Right lobe of liver (tissue), 4 donors: ENCODE measurements around the gene ZNF280A.

Source experiments
- CTCF ChIP-seq, 4 donors: fragments of 200-600 bp in 3 of 4; fragments of 450-650 bp in 1 of 4; IDR thresholded peaks; one replicate each; pipeline versions ENCODE4 v1.5.1 to v1.8.0; 2016 to 2022; ENCODE audit warnings: antibody characterized with exemption in 4 of 4, mild to moderate bottlenecking in 2 of 4
- POLR2A ChIP-seq: fragments of 450-650 bp; IDR thresholded peaks from one replicate; pipeline ENCODE4 v1.6.1; 2017; ENCODE audit warnings: antibody characterized with exemption, mild to moderate bottlenecking
- donor health status: DM: no; HTN: no; CAD: no.
- donor health status: DM: no; HTN: no; CAD: no.
- donor health status: DM: no; HTN: yes; CAD: no.

DNA sequence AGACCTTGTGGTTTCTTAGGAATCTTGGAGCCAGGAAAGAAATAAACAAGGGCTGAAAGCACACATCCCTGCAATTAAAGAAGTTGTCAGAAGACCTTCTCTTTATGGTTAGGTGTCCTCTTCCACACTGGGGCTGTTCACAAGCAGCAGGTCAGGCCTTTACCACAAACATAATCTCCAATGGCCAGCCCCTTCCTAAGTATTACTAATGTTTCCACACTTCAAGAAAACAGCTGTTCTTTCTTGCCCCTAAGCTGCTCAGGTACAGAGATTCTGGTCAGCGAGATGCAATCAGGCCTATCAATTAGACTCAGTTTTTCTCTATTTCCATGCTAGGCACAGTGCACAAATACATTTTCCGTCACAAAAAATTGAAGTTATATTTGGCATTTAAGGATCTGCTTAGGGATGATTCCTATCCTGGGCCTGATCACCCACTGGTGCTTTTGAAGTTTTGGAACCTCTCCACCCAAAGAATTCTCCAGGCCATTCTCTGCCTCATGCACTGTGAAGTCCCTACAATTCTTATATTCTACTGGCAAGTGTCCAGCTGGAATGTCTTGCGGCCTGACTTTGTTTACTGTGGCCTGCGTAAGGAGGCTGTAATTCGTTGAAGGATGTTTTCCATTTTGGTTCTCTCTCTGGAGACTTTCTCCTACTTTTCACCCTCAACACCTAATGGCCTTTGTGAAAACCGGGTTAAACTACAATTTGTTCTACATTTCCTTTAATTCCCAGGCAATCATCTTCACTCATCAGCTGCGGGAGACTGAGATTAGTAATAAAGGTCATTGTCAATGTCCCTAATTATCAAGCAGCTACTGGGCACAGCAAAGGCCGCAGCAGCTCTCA, 33.9 kb upstream of the ZNF280A start:
- TF ChIP-seq CTCF (IDR thresholded peaks at IDR 0.05): no peak
- no peak for TF ChIP-seq POLR2A
